HG03060 (cell line): Measurements from ENCODE around the gene PCID2.

ENCODE experiments used
- ATAC-seq: cut with Tn5 transposase; IDR thresholded peaks from one replicate; pipeline ENCODE4 v1.9.1; 2021; ENCODE audit warnings: low read depth, moderate number of reproducible peaks; ENCODE audit not compliant: unreplicated experiment

PCID2 gene

GRCh38 chr13:113190181-113190580 is 18.3 kb downstream of the PCID2 start:
- ATAC-seq, result no peak

GRCh38 chr13:113187883-113188665 is 20.4 kb downstream of the PCID2 start:
- ATAC-seq, result no peak

- ATAC-seq, result no peak
Measured at GRCh38 chr13:113187263-113187669, 21.2 kb downstream of the PCID2 start.

- peak; percentile 80 for ATAC-seq
Measured at GRCh38 chr13:113186061-113186900, 22.2 kb downstream of the PCID2 start.

GRCh38 chr13:113184568-113185440 is 23.7 kb downstream of the PCID2 start:
- no peak for ATAC-seq

- ATAC-seq, result no peak
Measured at GRCh38 chr13:113183450-113184129, 24.9 kb downstream of the PCID2 start.

- ATAC-seq, result no peak
Measured at GRCh38 chr13:113182046-113182445, 26.4 kb downstream of the PCID2 start.

GRCh38 chr13:113179374-113180230 is 28.9 kb downstream of the PCID2 start:
- ATAC-seq, result no peak

GRCh38 chr13:113178896-113179167 is 29.6 kb downstream of the PCID2 start:
- ATAC-seq, result no peak

- no peak for ATAC-seq
Measured at GRCh38 chr13:113178070-113178895, 30.2 kb downstream of the PCID2 start.

GRCh38 chr13:113176822-113177221 is 31.6 kb downstream of the PCID2 start:
- ATAC-seq, result no peak

GRCh38 chr13:113176280-113176679 is 32.2 kb downstream of the PCID2 start:
- ATAC-seq, result no peak

GRCh38 chr13:113172419-113172926 is 36.0 kb downstream of the PCID2 start:
- no peak for ATAC-seq

GRCh38 chr13:113171250-113172125 is 37.0 kb downstream of the PCID2 start:
- ATAC-seq, result no peak

- no peak for ATAC-seq
Measured at GRCh38 chr13:113170511-113170910, 38.0 kb downstream of the PCID2 start.

GRCh38 chr13:113169277-113170272 is 38.9 kb downstream of the PCID2 start:
- ATAC-seq, result no peak
